ENCODE results near the gene FBXL3. TPM values are rescaled to one million over a fixed set of nuclear protein-coding genes. Genes with fewer than 3 reads are reported as not detected.

The FBXL3 gene
- total and polyA plus RNA-seq, 2 of the 13 experiments (the other 11 are each of a cell fraction or from before 2014, with no cell fraction given), result 11.5 to 18.5 TPM

GRCh38 chr13:76991796-76992547 is 35.0 kb downstream of the FBXL3 start, which contains the start of gene CLN5 (continued):
- TF ChIP-seq MEIS2 (CRISPR knock-in tag; IDR thresholded peaks at IDR 0.05) (peak; percentile 87), CHCHD3 (CRISPR knock-in tag; IDR thresholded peaks at IDR 0.05) (no peak), ZFP36 (IDR thresholded peaks at IDR 0.05; ENCODE audit: borderline replicate concordance, low read depth, low read length, partially characterized antibody) (no peak), ZNF44 (CRISPR knock-in tag; IDR thresholded peaks at IDR 0.05) (no peak), CENPBD1 (CRISPR knock-in tag; IDR thresholded peaks at IDR 0.05; ENCODE audit: borderline replicate concordance, low read depth) (no peak), ZNF350 (CRISPR knock-in tag; IDR thresholded peaks at IDR 0.05; ENCODE audit: borderline replicate concordance, low read depth) (peak; percentile 49), HMGA1 (CRISPR knock-in tag; conservative IDR thresholded peaks at IDR 0.05) (no peak), MTF1 (CRISPR knock-in tag; IDR thresholded peaks at IDR 0.05) (peak; percentile 55), RCOR2 (CRISPR knock-in tag; IDR thresholded peaks at IDR 0.05) (no peak), ZBTB10 (CRISPR knock-in tag; IDR thresholded peaks at IDR 0.05; ENCODE audit: borderline replicate concordance) (0 out of 2 replicates have a peak, but pooled peaks have one; percentile 70), CREB3 (CRISPR knock-in tag; IDR thresholded peaks at IDR 0.05) (peak; percentile 75), ZNF331 (CRISPR knock-in tag; IDR thresholded peaks at IDR 0.05) (peak; percentile 58), GATAD1 (CRISPR knock-in tag; IDR thresholded peaks at IDR 0.05) (peak; percentile 91), NFE2 (CRISPR knock-in tag; IDR thresholded peaks at IDR 0.05) (no peak), CCAR2 (optimal IDR thresholded peaks at IDR 0.05; ENCODE audit: low read depth, low read length) (no peak), THAP11 (CRISPR knock-in tag; IDR thresholded peaks at IDR 0.05) (peak; percentile 88)
- TF ChIP-seq, protein P1, sequence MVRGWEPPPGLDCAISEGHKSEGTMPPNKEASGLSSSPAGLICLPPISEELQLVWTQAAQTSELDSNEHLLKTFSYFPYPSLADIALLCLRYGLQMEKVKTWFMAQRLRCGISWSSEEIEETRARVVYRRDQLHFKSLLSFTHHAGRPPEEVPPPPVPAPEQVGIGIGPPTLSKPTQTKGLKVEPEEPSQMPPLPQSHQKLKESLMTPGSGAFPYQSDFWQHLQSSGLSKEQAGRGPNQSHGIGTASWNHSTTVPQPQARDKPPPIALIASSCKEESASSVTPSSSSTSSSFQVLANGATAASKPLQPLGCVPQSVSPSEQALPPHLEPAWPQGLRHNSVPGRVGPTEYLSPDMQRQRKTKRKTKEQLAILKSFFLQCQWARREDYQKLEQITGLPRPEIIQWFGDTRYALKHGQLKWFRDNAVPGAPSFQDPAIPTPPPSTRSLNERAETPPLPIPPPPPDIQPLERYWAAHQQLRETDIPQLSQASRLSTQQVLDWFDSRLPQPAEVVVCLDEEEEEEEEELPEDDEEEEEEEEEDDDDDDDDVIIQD (CRISPR knock-in tag; IDR thresholded peaks at IDR 0.05; ENCODE audit: low read depth), result peak; percentile 12; the same call in 1 of the 2 replicates
- TF ChIP-seq, protein P2, sequence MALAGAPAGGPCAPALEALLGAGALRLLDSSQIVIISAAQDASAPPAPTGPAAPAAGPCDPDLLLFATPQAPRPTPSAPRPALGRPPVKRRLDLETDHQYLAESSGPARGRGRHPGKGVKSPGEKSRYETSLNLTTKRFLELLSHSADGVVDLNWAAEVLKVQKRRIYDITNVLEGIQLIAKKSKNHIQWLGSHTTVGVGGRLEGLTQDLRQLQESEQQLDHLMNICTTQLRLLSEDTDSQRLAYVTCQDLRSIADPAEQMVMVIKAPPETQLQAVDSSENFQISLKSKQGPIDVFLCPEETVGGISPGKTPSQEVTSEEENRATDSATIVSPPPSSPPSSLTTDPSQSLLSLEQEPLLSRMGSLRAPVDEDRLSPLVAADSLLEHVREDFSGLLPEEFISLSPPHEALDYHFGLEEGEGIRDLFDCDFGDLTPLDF (CRISPR knock-in tag; IDR thresholded peaks at IDR 0.05), result peak; percentile 90

Measured in HepG2 (cell line).